ENCODE measurements around the gene MMP7.

GRCh38 chr11:102473543-102473942 lies 57.0 kb downstream of the MMP7 start:
- no peak for TF ChIP-seq POLR2A (IDR thresholded peaks at IDR 0.05; ENCODE audit: low read depth, low read length)
- TF ChIP-seq TAF1 (IDR thresholded peaks at IDR 0.05; ENCODE audit: borderline replicate concordance, low read depth, low read length): no peak
- TF ChIP-seq POLR2AphosphoS5 (IDR thresholded peaks at IDR 0.05; ENCODE audit: low read depth, low read length): no peak

Data from GM12892 (cell line).